HG03280 (cell line): ENCODE results near the gene BRME1.
"Not testable (repeated sequence)": the region's sequence is repeated elsewhere in the genome, so short reads cannot be mapped to it uniquely, and the experiment has no call there.

Source experiments
- ATAC-seq: cut with Tn5 transposase; IDR thresholded peaks from one replicate; pipeline ENCODE4 v1.9.1; 2021; ENCODE audit warnings: mild to moderate bottlenecking, moderate library complexity; ENCODE audit not compliant: unreplicated experiment

The BRME1 gene

GRCh38 chr19:13926715-13927114 is 20.8 kb upstream of the BRME1 start:
- ATAC-seq = no peak

- ATAC-seq = no peak
These were observed 20.1 kb upstream of the BRME1 start for GRCh38 chr19:13926010-13926409.

- no peak for ATAC-seq
These were observed 17.5 kb upstream of the BRME1 start for GRCh38 chr19:13923194-13923987.

DNA sequence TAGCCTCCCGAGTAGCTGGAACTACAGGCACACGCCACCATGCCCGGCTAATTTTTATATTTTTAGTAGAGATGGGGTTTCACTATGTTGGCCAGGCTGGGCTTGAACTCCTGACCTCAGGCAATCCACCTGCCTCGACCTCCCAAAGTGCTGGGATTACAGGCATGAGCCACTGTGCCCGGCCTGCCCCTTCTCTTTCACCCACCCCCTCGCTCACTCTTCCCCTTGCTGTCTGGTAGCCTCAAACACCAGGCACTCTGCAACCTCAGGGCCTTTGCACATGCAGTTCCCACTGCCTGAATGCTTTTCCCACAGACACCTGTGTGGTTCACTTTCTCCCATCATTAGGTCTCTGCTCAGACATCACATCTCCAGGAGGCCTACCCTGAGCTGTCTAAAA is 16.2 kb upstream of the BRME1 start:
- not testable (repeated sequence) for ATAC-seq

GRCh38 chr19:13920940-13921747 is 15.2 kb upstream of the BRME1 start:
- peak; percentile 58 for ATAC-seq

- no peak for ATAC-seq
These were observed 14.6 kb upstream of the BRME1 start for GRCh38 chr19:13920524-13920923.

DNA sequence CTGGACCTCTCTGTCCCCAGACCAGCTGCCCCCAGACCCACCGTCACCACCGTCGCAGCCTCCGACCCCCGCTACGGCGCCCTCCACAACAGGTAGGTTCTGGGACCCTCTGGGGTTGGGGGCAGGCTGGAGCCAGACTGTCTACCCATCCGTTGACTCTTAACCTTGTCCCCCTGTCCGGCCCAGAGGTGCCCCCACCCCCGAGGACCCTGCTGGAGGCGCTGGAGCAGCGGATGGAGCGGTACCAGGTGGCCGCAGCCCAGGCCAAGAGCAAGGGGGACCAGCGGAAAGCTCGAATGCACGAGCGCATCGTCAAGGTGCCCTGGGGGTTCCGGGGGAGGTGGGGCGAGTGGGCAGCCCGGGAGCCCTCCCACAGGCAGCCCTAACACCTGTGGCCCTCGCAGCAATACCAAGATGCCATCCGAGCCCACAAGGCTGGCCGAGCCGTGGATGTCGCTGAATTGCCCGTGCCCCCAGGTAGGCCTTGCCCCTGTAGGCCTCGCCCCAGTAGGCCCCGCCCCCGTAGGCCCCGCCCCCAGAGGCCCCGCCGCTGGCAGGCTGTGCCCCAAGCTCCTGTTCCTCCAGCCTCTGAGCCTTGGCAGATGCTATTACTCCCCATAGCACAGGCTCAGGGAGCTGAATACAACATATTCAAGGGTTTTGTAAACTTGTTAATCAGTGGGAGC is 13.0 kb upstream of the BRME1 start:
- no peak for ATAC-seq

DNA sequence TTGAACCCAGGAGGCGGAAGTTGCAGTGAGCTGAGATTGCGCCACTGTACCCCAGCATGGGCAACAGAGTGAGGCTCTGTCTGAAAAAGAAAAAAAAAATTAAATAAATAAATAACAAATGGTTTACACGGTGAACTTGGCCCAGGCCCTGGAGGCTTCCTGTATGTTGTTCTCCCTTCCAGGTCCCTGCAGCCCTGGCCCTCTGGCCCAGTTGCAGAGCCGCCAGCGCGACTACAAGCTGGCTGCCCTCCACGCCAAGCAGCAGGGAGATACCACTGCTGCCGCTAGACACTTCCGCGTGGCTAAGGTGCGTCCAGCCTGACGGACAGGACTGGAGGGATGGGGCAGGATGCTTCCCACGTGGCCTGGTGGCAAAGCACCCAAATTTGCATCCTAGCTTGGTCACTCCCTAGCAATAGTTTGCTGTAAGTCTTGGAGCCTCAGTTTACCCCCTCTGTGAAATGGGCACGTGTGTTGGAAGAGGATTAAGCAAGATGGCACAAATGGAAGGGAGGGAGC is 12.0 kb upstream of the BRME1 start:
- no peak for ATAC-seq

- ATAC-seq = no peak
These were observed 8.9 kb upstream of the BRME1 start for GRCh38 chr19:13914777-13915176.

- no peak for ATAC-seq
These were observed 7.4 kb upstream of the BRME1 start for GRCh38 chr19:13913352-13913751.

DNA sequence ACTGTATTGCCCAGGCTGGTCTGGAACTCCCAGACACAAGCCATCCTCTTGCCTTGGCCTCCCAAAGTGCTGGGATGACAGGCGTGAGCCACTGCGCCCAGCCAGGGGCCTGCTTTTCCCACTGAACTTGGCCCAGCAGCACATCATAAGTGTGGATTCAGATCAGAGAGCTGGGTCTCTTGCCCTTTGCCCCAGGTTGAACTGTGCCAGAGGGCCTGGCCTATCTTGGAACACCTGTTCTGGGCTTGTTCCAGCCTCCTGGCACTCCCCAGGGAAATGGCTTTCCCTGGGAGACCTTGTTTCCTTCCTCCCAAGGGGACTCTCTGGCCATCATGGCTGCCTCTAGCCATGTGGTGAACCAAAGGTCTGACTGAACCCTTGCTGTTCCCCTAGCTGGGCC is 3.5 kb upstream of the BRME1 start:
- no peak for ATAC-seq

- no peak for ATAC-seq
These were observed 2.8 kb upstream of the BRME1 start for GRCh38 chr19:13908674-13909073.

- no peak for ATAC-seq
These were observed 993 bp upstream of the BRME1 start for GRCh38 chr19:13906910-13907309.

DNA sequence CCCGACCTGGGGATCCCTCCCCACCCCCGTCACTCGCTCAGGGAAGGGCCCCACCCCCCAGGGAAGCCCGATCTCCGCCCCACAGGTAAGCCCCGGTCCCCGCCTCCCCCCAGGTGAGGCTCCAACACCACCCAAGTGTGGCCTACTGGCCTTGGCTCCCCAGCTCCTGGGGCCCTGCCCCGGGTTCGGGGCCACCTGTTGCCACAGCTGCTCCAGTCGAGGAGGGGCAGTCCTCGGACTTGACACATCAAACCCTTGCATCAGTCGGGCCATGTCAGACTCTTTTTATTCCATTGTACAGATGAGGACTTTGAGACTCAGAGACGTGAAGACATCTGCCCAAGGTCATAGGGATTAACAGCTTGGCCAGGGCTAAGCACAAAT is 596 bp upstream of the BRME1 start:
- no peak for ATAC-seq

DNA sequence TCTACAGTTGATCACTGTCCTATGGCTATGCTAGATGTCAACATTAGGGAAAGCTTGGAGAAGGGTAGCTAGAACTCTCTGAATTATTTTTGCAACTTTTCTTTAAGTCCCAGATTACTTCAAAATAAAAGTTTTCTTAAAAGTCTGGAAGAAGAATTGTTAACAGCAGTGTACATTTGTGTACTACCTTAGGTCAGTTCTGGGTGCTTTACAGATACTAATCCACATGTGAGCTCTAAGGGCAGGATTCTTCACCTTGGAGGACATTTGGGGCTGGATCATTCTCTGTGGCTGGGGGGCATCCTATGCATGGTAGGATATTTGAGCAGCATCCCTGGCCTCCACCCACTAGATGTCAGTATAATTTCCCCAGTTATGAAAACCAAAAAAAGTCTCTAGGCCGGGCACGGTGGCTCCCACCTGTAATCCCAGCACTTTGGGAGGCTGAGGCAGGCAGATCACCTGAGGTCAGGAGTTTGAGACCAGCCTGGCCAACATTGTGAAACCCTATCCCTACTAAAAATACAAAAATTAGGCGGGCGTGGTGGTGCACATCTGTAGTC is 2.8 kb downstream of the BRME1 start:
- no peak for ATAC-seq

DNA sequence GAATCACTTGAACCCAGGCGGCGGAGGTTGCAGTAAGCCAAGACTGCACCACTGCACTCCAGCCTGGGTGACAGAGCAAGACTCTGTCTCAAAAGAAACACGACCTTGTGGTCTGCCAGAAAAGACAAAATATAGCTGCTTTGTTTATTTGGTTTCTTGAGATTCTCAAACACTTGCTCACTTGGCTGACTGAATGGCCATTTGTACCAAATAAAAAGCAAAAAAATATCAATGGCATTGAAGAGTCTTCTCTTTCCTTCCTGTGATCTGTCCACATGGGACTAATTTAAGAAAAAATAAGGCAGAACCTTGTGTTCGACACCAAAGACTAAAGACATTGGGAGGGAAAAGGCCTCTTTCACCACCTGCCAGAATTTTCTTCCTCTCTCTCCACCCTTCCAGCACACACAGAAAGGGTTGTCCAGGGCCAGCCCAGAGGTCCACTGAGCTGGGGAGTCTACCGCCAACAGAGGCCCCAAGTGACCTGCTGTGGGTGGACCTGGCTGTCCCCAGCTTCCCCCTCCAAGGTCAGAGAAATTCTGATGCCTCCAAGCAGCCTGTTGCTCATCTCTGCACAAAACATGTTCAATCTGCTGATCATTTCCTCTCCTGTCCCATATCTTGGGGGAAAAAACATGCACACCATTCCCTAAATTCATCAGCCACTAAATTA is 5.9 kb downstream of the BRME1 start:
- no peak for ATAC-seq

- ATAC-seq = no peak
These were observed 6.5 kb downstream of the BRME1 start for GRCh38 chr19:13899393-13899792.

DNA sequence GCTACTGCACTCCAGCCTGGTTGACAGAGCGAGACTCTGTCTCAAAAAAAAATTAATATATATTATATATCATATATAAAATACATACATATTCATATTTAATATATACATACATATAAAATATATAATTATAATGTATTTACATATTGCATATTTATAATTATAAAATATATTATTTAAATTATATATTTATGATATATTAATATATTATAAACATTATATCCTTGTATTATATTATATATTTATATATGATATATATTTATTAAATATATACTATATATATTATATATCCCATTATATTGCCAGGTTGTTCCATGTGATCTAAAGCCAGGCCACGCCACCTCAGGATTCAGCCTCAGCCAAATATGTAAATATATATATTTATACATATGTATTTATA is 9.7 kb downstream of the BRME1 start:
- no peak for ATAC-seq

DNA sequence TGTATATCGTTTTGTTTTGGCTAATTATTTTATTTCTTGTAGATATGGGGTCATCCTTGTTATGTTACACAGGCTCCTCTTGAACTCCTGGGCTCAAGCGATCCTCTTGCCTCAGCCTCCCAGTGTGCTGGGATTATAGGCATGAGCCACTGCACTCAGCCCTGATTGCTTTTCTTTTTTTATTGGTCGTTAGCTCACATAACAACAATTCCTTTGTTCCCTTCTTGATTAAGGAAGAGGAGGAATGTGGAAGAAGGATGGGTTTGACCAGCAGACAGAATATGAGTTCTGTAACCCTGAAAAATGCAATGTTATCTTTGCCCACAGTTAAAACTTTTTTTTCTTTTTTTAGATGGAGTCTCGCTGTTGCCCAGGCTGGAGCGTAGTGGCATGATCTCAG is 11.4 kb downstream of the BRME1 start:
- no peak for ATAC-seq

GRCh38 chr19:13892870-13893269 is 13.0 kb downstream of the BRME1 start:
- no peak for ATAC-seq

GRCh38 chr19:13890136-13890535 is 15.8 kb downstream of the BRME1 start:
- ATAC-seq = no peak
